ENCODE data around the gene MAGEB2.
"Not testable (repeated sequence)": the region's sequence is repeated elsewhere in the genome, so short reads cannot be mapped to it uniquely, and the experiment has no call there.

Gene MAGEB2, protein sequence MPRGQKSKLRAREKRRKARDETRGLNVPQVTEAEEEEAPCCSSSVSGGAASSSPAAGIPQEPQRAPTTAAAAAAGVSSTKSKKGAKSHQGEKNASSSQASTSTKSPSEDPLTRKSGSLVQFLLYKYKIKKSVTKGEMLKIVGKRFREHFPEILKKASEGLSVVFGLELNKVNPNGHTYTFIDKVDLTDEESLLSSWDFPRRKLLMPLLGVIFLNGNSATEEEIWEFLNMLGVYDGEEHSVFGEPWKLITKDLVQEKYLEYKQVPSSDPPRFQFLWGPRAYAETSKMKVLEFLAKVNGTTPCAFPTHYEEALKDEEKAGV

DNA sequence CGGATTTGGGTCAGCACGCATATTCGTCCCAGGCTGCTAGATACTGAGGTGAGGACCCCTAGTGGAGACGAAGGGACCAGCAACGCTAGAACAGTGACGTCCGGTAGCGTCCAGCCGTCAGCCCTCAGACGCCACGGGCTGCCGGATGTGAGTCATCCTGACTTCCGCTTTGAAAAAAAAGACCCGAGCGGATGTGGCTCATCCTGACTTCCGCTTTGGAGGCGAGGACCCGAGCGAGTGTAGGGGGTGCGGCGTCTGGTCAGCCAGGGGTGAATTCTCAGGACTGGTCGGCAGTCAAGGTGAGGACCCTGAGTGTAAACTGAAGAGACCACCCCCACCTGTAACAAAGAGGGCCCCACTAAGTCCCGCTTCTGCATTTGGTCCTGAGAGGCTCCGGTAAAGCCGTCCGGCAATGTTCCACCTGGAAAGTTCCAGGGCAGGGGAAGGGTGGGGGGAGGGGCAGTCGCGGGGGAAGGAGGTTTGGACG is at the start of gene MAGEB2:
Gene MAGEB2, plus strand, starts transcription at position 207 of the 487 bp plus-strand sequence. CDS start 3,018 bp downstream, outside the sequence.
- DNase-seq (ENCODE audit: low read depth): no peak

DNA sequence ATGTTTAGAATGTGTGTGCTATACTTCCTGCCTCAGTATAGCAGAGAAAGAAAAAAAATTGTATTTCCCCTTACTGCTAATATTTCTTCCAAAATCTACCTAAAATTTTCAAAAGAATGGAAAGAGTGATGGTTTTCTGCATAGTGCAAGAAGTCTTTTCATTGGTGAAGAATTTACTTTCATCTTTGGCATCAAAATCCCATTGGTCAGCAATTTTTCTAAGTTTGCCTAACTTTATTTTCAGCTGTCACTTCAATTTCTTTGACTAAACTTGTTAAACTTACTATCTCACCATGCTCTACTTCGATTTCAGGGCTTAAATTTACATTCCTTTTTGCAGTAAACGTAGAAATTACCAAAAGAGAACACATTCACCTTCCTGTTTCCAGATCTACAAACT is 44.5 kb upstream of the MAGEB2 start:
- DNase-seq (ENCODE audit: low read depth): no peak

DNA sequence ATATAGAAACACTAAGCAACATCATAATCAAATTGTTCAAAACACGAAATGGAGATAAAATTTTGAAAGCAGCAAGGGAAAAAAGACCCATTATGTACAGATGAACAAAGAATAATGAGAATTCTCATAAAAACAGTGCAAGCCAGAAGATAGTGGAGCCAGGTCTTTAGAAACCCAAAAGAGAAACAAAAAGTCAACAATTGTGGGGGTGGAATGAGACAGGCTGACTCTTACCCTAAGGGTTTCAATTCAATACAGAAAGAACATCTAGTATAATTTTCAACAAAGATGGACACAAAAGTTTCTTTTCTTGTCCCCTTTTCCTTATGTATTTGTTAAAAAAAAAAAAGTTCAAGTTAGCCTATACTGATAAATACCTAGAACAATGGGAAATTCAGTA is 34.0 kb upstream of the MAGEB2 start:
- no peak for DNase-seq (ENCODE audit: low read depth)

DNA sequence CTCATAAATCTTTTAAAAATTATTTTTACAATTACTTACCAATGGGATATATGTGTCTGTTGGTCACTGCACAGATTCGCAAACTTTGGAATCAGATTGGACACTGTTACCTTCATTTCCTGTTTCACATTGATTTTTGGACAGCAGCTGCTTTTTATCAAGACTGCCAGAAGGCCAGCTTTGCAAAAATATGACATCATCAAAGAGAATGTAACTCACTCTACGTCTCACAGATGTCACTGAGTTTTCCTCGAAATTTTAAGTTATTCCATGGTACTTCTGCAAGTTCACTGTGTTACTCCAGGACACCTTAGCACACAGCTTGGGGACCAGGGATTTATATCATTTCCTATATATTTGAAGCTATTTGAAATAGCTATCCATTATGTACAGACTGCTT is 31.8 kb upstream of the MAGEB2 start:
- DNase-seq (ENCODE audit: low read depth): no peak

DNA sequence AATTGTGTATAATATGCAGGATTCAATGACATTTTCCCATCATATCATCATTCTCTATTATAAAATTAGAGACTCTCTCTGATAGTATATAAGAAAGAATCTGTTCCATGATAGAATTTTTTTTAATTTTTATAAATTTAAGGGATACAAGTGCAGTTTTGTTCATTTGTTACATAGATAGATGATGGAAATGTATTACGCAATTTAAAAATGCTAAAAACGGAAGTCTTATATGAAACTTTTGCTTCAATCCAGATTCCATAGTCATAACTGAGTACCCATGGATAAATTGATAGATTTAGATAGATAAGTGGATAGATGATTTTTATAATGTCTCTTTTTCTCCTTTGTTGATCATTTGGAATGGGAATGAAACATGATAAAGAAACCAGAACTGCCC is 24.9 kb upstream of the MAGEB2 start:
- no peak for DNase-seq (ENCODE audit: low read depth)

DNA sequence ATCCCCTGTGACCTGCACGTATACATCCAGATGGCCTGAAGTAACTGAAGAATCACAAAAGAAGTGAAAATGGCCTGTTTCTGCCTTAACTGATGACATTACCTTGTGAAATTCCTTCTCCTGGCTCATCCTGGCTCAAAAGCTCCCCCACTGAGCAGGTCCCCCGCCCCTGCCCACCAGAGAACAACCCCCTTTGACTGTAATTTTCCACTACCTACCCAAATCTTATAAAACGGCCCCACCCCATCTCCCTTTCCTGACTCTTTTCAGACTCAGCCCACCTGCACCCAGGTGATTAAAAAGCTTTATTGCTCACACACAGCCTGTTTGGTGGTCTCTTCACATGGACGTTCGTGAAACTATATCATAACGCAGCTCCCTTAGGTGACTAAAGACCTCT is 21.5 kb upstream of the MAGEB2 start:
- not testable (repeated sequence) for DNase-seq (ENCODE audit: low read depth)

DNA sequence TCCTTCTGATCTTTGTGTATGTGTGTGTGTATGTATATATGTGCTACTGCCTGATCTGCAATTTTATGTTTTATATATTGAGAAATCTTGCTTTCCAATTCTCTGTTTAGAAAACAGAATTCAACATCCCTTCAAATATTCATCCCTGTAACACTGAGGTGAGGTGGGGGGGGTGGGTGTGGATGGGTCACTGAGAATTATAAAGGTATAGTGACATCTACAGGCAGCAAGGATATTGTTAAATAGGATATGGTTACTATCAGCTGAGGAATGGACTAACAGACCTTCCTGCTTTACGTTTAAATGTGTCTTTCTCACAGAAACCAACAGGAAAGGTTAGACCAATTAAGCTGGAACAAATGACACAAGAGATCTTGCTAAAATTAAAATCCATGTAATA is 19.0 kb upstream of the MAGEB2 start:
- DNase-seq (ENCODE audit: low read depth): no peak

DNA sequence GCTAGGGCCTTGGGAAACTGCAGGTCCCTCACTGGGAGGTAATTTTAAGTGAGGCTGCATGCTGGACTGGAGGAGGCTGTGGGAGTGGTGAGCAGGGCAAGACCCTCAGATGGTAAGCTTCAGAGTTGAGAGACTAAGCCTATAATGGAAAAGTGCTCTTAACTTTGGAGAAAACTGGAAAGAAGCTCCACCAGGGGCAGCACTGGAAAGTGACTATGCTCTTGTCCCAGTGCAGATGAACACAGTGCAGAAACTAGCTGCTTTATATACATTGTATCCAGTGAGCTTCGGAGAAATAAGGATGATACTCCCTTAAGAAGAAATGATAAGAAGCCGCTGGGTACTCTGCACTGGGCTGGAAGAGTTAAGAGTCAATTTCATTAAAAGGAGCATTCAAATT is 3.2 kb upstream of the MAGEB2 start:
- DNase-seq (ENCODE audit: low read depth): no peak

DNA sequence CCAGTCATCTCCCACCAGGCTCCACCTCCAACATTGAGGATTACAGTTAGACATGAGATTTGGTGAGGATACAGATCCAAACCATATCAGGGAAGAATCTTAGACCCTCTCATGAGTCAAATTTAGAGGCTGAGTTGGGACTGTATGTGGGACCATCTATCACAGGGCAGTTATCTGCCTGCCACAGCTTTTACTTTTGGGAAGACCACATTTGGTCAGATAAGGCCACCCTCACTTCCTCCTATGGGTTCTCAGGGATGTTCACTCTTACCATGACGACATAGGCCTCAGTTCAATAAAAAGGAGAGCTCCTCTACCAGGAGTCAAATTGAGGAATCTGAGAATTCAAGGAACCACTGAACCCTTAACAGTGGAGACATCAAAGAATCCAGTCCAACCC is 2.1 kb downstream of the MAGEB2 start:
- no peak for DNase-seq (ENCODE audit: low read depth)

DNA sequence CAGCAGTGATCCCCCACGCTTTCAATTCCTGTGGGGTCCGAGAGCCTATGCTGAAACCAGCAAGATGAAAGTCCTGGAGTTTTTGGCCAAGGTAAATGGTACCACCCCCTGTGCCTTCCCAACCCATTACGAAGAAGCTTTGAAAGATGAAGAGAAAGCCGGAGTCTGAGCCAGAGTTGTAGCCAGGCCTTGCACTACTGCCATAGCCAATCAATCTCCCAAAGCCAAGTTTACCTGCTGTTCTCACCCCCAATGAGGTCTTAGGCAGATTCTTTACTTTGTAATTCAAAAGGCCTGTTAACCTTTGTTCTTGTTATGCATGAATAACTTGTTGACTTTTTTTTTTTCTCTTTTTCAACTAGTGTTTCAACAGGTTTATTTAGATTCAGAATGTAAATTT is 4.0 kb downstream of the MAGEB2 start:
- DNase-seq (ENCODE audit: low read depth): no peak

DNA sequence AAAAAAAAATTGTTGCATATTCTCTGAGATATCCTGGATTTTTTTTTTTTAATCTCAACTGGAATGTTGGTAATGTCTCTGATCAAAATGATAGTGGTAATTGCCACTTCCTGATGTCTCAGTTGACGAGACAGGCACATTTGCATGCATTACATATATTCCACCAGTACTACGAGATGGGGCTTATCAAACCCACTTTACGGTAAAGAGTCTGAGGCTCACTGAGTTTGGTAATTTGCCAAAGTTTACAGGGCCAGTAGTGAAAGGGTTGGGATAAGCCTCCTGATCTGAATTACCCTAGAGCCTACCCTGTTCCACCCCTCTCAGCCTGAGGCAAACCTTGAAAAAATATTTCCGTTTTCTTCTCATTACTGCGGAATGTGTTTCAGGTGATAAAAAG is 5.3 kb downstream of the MAGEB2 start:
- DNase-seq (ENCODE audit: low read depth): no peak

DNA sequence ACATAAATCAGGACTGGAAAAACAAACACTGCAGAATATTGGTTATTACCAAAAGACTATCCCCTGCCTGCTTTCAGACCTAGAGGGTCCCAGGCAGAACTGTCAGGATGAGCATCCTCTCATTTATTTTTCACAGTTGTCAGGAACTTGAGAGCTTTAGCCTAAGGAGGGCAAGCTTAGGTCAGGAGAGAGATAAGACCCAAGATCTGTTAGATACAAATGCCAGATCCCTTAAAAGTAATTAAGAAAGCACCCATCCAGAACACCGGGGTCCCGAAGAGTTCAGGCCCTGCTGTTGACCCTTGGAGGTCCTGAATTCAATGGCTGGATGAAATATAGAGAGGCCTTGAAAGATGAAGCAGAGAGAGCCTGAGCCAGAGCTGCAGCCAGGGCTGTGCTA is 9.2 kb downstream of the MAGEB2 start:
- no peak for DNase-seq (ENCODE audit: low read depth)

DNA sequence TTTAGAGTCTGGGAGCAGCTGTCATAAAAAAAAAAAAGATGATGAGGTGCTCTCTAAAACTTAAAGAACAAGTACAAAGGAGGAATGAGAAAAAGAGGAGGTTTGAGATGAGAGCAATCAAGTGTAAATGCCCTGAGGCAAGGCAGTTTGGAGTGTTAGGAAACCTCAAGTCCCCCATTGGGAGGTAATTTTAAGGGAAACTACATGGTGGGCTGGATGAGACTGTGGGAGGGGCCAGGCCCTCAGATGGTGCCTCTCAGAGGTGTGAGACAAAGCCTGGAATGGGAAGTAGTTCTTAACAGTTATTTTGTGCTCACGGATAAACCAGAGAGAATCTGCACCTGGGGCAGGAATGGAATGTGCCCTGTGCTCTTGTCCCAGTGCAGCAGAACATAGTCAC is 13.2 kb downstream of the MAGEB2 start:
- DNase-seq (ENCODE audit: low read depth): no peak

DNA sequence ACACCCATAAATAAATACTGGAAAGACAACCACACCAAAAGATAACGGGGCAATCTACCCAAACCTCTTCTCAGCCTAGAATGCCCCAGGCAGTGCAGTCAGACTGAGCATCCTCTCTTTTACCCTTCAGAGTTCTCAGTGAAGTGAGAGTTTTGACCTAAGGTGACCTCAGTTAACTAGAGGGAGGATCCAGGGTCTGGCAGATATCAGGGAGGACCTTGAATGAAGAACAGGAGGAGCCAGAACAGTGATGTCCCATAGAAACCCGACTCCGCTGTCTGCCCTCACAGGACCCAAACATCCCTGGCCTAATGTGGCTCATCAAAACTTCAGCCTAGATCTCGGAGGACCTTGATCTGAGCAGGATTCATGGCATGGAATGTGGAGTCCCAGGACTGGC is 15.0 kb downstream of the MAGEB2 start, which contains the start of gene MAGEB3:
Gene MAGEB3, plus strand, starts transcription at position 263 of the 400 bp plus-strand sequence. CDS start 5,268 bp downstream, outside the sequence.
- no peak for DNase-seq (ENCODE audit: low read depth)

DNA sequence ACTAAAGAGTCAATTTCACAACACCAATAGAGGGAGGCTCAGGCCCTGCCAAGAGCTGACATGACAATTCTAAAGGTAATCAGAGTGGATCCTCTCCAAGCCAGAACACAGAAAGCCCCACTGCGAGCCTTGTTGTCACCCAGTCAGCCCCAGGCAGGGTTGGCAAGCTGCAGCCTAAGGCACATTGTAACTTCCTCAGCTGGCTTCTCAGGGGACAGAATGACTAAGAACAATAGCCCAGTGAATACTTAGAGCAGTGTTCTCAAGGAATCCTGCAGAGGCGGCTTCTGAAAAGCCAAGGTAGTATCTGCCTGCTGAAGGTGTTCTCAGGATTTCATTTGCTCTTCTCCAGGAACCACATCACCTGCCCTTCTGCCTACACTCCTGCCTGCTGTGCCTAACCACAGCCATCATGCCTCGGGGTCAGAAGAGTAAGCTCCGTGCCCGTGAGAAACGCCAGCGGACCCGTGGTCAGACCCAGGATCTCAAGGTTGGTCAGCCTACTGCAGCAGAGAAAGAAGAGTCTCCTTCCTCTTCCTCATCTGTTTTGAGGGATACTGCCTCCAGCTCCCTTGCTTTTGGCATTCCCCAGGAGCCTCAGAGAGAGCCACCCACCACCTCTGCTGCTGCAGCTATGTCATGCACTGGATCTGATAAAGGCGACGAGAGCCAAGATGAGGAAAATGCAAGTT is 26.5 kb downstream of the MAGEB2 start, which contains the start of gene MAGEB4:
Gene MAGEB4, plus strand, starts transcription at position 277 of the 692 bp plus-strand sequence. Its CDS starts 136 bp downstream, at position 413.
- DNase-seq (ENCODE audit: low read depth): no peak

DNA sequence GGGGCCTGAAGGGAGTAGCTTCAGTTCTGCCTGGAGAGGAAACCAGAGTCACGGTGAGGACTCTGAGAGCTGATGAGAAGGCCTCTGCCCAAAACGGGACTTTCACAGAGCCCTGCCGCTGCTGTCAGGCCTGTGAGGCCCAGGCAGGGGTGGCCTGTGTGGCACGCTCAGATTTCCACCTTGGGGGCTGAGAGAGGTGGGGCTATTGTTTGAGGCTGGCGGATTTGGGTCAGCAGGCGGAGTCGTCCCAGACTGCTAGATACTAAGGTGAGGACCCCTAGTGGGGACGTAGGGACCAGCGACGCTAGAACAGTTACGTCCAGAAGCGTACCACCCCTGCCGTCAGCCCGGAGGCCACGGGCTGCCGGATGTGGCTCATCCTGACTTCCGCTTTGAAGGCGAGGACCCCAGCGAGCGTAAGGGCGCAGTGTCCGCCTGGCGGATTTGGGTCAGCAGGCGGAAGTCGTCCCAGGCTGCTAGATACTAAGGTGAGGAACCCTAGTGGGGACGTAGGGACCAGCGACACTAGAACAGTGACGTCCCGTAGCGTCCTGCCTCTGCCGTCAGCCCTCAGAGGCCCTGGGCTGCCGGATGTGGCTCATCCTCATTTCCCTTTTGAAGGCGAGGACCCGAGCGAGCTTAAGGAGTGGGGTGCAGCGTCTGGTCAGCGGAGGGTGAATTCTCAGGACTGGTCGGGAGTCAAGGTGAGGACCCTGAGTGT is 31.6 kb downstream of the MAGEB2 start, which contains the start of gene MAGEB1:
Gene MAGEB1, plus strand, starts transcription at position 378 of the 721 bp plus-strand sequence. CDS start 3,348 bp downstream, outside the sequence.
- DNase-seq (ENCODE audit: low read depth): no peak

DNA sequence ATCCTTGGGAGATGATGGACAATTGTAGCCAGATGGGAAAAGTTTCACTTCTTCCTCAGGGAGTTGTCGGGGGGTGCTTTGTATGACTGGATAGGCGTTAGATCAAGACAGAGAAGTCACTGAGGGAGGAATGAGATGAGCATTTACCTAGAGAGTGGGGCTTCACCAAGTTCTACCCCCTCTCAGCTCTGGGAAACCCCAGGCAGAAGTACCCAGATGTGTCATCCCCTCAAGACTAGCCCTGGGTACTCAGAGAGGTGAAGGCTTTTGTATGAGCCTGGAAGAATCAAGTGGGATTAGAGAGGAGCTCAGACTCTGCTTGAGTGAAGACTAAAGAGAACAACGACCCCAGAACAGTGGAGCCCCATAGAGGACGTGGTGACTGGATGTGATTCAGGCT is 33.5 kb downstream of the MAGEB2 start:
- no peak for DNase-seq (ENCODE audit: low read depth)

DNA sequence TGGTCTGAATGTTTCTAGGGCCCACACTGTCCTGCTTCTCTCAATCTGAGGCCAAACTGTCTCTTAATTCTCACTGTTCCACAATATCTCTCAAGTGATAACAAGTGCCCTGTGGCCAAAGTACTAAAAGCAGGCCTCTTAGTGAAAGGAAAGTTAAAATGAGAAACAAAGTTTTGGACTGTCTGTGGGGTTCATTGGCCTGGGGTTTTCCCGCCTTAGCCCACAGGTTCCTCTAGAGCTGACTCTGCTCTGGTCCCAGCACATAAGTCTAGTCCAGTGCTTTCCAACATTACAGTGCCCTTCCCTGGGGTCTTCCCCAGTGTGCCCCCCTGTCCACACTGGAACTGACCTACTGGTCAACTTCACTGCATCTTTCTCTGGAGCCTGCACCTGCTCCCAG is 37.9 kb downstream of the MAGEB2 start:
- no peak for DNase-seq (ENCODE audit: low read depth)

DNA sequence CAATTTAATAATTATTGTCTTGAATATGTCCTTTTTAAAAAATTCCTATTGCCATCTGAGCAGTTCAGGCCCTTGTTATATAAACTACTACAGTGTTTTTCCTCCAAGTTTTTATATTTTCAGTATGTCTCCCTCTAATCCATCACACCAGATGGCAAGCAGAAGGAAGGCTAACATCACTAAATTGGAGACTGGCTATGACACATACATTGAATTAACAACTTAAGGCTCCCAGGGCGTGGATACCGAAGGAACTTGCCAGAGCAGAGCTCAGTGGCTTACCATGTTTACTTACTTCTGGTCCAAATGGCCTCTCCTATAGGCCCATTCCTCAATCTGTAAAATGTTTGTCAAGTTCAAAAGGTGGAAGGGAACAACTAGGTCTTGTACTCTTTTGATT is 44.6 kb downstream of the MAGEB2 start:
- DNase-seq (ENCODE audit: low read depth): no peak

DNA sequence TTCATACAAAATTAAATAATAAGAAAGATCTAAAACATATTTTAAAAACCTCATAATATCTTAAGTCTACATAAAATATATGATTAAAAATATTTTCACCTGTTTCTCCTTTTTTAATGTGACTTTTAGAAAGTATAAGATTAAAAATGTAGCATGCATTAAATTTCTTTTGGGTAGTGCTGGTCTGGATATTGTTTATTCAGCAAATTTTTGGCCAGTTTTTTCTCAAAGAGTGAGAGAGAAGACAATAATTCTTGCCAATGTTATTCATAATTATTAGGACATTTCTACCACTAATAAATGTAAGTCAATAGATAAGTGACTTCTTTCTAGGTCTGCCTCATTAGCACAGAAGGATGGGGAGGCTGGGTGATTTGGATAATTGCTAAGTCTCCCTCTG is 45.6 kb downstream of the MAGEB2 start:
- DNase-seq (ENCODE audit: low read depth): no peak

DNA sequence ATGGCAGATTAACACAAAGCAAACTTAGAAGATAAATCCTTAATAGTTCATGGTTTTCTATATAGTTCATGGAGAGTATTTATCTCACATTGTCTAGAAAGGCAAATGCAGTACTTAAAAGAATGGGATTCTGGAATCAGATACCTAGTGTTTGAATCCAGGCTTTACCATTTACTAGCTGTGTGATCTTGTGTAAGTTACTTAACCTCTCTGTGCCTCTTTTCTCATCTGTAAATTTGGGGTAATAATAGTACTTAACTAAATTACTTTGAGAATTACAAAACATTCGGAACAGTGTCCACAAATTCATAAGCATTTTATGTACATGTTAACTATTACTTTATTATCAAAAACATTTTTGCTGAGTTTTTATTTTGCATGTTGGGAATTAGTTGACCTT is 47.4 kb downstream of the MAGEB2 start:
- DNase-seq (ENCODE audit: low read depth): no peak

Measured in non-pigmented ciliary epithelial cell (primary cell).